ENCODE measurements around the gene PKN1. TPM values are rescaled to one million over a fixed set of nuclear protein-coding genes. Genes with fewer than 3 reads are reported as not detected.
"Not testable (repeated sequence)": the region's sequence is repeated elsewhere in the genome, so short reads cannot be mapped to it uniquely, and the experiment has no call there.

The PKN1 gene
- total RNA-seq, 1 donor from 2014 or later: 10.5 TPM

DNA sequence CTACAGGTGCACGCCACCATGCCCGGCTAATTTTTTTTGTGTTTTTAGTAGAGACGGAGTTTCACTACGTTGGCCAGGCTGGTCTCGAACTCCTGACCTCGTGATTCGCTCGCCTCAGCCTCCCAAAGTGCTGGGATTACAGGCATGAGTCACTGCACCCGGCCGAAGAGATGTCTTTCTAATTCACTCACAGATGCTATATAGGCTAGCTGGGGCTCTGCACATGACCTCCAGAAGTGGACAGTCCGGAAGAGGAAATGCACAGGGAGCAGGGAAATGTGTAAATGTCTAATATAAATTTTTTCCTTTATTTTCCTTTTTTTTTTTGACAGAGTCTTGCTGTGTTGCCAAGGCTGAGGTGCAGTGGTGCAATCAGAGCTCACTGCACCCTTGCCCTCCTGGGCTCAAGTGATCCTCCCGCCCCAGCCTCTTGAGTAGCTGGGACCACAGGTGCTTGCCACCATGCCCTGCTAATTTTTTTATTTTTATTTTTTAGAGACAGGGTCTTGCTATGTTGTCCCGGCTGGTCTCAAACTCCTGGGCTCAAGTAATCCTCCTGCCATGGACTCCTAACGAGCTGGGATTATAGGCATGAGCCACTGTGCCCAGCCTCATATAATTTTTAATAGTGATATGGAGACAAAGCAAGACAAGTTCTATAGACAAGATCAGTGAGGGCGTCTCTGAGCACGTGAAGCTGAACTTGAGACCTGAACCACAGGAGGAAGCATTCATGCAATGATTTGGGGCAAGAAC is 54.4 kb downstream of the PKN1 start:
- ATAC-seq: no peak

DNA sequence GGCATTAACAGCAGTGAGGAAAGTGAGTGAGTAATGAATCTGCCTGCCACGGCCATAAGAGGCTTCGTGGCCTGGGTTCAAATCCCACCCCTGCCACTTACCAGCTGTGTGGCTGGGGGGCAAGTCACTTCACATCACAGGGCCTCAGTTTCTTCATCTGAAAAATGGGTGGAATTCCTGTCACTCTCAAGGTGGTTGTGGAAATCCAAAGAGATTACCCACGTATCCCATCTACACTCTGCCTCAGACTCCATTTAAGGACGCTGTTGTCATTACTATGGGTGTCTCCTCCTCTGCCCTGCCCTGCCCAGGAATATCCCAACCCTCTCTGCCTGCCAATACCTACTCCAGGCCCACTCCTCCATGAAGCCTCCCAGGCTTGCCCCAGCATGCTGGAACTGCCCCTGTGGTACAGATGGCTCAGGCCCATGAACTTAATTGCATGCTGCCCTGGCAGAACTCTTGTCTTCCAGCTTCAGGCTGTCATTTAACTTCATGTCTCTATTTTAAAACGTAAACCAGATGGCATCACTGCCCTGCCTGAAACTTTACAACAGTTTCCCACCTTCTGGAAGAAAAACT is 59.7 kb downstream of the PKN1 start:
- ATAC-seq: no peak

DNA sequence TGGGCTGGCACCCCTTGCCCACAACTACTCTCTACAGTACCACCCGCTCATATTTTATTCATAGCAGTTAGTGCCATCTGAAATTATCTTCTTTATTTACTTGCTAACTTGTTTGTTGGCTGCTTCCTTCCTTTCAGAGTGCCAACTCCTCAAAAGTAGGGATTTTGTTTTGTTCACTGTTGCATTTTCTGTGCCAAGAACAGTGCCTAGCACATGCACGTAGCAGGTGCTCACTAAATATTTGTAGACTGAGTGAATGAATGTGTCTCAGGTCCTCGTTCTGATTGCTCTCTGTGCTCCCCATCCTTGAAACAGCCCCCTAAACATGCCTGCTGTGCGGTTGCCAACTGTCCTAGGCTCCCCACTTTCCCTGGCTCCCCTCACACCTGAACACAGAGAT is 61.3 kb downstream of the PKN1 start:
- ATAC-seq: no peak

DNA sequence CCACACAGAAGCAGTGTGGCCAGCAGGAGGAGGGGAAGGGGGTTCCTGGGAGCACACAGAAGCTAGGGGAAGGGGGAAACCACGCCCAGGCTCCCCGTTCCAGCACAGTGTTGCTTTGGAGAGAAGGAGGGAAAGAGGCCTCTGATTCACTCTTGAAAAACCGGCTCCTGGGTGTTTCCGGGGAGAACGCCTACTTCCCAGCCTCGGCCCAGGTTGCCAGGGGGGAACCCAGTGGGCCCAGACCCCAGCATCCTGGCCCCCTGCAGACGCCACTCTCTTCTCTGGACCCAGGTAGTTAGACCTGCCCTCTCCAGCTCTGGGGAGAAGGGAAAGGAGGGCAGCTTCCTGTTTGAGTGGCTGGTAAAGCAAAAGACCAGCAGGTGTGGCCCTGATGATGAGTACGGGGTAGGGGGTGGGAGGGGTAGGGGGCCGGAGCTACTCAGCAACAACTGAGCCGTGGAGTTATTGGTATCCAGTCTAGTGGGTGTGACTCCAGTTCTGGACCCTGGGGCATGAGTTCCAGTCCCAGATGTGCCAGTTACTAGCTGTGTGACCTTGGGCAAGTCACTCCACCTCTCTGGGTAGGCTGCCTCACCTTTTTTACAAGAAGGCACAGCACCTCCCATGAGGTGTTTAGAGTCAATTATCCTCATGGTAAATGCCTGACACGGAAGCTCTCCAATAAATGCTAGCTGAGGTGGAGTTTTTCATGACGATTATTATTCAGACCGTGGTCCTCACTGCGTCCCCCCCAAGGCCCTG is 62.0 kb downstream of the PKN1 start:
- peak; percentile 58 for ATAC-seq

DNA sequence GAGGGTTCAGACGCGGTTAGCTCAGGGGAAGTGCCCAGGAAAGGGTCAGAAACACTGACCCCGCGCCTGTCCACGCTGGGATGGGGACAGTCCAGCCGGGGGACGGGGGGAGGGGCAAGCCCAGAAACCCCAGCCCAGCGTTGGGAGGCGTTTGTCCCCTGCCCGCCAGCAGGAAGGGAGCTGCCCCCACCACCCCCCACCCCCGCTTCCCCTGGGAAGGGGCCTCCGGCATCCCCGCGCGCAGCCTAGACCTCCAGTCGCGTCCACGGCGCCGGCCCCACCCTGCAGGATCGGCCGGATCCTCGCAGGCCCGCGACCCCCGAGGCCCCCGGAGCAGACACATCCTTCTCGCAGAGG is 62.5 kb downstream of the PKN1 start:
- ATAC-seq: peak; percentile 4

DNA sequence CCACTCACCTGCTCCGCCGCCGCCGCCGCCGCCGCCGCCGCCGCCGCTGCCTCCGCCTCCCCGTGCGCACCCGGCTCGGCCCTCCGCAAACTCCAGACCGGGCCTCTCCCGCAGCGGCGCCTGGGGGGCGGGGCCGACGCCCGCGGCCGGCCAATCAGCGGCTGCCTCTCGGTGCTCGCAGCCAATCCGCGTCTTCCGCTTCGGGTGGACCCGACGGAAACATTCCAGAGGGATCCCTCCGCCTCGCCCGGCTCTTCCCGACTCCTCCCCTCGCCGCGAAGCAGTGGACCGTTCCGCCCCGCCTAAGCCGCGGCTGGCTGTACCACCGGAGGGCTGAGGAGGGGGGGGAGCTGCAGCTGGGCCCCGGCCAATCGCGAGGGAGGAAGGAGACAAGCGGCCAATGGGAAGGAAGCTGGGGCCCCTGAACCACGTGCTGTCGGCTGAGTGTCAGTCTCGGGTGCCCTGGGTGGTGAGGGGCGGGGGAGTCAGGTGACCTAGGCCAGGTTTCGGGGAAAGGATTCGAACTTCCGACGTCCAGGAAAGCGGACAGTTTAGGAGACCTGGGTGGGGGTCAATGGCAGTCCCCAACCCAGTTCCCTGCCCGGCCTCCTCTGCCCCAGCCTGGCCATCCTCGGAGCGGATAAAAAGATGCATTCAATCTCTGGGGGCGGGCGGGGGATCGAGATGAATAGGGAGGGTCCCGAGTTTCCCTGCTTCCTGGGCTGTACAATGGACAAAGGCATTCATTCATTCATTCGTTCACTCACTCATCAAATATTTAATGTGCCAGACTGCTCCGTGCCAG is 63.1 kb downstream of the PKN1 start, which contains the start of gene GIPC1:
Gene GIPC1, minus strand, starts transcription at position 99 of the 805 bp plus-strand sequence. CDS start 13,151 bp downstream, outside the sequence.
- ATAC-seq: peak; percentile 89

DNA sequence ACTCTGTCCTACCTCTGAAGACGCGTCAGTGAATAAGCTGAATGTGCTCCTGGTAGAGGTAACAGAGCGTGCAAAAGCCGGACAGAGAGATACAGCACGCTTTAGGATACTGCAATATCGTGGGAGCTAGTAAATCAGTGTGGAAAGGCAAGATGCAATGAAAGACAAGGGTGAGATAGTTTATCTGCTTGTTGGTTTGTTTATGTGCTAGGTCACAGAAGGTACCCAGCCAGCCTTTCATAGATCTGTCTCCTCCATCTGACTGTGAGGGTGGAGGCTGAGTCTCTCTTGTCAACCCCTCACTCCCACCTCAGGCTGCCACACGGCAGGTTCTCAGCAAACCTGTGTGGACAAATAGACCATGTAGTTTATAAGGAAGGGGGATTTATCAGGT is 63.7 kb downstream of the PKN1 start:
- ATAC-seq: peak; percentile 1

DNA sequence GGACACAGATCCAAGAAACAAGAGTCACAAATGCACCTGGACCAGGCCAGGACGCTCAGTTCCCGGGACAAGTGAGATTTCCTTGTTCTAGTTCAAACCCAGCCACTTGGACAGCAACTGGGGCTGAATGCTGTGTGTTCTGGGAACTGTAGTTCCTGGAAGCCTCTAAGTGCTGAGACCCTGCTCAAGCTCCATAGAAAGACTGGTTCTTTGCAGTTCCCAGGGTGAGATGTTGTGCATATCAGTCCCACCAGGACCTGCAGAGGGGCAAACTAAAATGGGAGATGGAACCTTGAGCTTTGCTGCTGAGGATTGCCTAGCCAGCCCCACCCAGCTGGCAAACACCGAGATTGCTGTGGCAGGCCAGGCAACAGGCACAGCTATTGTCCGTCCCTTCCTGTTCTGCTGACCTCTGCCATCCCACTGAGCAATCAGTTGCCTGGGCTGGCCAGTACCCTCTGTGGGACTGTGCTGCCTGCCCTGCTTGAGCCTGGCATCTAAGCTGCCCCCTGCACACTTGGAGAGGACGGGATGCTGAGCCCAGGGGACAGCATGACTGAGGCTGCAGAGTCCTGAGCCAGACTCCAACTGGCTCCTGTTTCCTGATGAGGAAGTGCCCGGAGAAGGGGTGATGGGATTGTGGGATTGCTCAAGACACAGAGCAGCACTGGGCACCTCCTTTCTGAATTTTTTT is 64.3 kb downstream of the PKN1 start:
- ATAC-seq: peak; percentile 0

DNA sequence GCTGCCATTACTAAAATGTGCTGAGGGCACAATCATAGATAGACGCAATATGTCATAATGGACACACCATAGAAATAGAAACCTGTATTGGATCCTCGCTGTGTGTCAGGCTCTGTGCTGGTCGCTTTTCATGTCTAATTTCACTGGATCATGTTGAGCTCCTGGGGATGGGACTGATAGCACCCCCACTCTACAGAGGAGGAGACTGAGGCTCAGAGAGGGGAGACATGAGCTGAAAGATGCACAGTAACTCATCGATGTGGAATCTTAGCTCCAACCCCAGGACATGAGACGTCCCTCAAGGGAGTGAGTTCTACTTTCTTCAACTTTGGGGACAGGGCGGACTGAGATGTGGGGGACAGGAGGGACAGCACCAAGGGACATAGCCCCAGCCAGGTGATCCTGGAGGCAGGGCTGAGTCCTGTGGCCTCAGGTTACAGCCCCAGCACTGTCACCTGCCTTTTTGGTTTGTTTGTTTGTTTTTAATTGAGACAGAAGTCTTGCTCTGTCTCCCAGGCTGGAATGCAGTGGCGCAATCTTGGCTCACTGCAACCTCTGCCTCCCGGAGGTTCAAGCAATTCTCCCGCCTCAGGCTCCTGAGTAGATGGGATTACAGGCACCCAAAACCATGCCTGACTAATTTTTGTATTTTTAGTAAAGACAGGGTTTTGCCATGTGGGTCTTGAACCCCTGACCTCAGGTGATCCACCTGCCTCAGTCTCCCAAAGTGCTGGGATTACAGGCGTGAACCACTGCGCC is 69.4 kb downstream of the PKN1 start:
- no peak for ATAC-seq

DNA sequence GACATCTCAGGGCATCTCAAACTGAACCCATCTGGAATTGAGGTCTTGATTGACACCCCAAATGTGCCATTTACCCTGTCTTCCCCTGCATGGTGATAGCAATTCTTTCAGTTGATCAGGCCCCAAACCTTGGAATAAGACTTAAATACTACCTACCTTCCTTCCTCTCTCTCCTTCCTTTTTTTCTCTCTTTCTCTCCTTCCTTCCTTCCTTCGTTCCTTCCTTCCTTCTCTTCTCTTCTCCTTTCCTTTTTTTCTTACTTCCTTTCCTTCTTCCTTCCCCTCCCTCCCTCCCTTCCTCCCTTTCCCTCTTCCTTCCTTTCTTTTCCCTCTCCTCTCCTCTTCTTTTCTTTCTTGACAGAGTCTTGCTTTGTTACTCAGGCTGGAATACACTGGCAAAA is 70.2 kb downstream of the PKN1 start:
- no peak for ATAC-seq

DNA sequence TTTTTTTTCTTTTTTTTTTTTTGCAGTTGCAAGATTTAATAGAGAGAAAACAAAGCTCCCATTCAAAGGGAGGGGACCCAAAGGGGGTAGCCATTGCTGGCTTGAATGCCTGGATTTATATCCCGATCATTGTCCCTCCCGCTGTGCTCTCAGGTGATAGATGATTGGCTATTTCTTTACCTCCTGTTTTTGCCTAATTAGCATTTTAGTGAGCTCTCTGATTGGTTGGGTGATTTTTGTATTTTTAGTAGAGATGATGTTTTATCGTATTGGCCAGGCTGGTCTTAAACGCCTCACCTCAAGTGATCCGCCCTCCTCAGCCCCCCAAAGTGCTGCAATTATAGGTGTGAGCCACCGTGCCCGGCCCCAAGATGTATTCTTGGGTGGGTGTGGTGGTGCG is 71.5 kb downstream of the PKN1 start:
- not testable (repeated sequence) for ATAC-seq

DNA sequence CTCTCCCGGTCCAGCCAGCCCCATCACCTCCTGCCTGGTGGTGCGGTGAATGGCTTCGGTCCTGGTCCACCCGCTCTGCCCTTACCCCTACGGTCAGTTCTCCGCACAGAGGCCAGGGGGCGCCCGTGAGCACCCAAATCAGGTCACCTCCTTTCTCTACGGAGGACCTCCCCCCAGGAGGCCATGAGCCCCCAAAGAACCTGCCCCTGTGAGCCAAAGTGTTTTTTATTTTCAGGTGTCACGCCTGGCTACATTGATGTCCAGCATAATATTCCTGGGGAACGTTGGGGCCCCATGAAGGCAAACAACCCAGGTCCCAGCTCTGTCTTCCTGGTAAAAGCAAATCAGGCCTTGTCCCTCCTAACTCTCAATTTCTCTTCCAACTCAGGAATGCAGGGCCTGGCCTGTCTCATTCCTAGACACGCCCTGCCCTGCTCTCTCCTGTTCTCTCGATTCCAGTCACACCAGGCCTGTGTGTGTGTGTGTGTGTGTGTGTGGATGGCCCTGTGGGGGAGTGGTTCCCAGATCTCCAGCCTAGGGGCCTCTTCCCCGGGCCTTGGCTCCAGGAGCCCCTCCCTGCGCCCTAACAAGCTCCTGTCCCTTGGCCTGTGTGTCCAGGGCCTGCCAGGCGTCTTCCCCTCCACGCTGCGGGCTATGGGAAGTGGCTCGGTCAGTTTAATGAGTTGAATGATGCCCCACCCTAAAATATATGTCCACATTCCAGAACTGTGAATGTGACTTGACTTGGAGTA is 72.6 kb downstream of the PKN1 start:
- ATAC-seq: peak; percentile 71

DNA sequence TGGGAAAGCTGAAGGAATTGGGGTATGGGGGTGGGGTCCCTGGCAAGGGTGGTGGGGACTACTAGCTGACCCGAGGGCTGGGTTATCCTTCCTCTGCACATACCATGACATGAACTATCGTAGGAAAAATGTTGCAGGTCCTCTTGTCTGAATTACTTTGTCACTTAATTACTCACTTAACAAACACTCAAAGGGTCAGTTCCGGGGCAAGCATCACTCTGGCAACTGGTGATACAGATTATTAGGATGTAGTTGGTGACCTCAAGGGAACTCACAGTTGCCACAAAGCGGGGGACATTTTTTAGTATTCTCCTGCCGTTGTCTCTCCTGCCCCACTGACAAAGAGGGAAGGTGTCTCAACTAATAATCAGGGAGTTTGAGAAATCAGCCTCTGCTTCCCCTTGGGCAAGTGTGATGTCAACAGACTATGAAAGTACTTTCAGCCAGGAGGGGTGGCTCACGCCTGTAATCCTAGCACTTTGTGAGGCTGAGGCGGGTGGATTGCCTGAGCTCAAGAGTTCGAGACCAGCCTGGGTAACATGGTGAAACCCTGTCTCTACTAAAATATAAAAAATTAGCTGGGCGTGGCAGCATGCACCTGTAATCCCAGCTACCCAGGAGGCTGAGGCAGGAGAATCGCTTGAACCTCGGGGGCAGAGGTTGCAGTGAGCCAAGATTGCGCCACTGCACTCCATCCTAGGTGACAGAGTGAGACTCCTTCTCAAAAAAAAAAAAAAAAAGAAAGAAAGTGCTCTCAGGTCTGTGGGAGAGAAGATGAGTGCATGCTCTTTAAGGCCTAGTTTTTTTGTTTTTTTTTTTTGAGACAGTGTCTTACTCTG is 74.8 kb downstream of the PKN1 start:
- peak; percentile 27 for ATAC-seq

DNA sequence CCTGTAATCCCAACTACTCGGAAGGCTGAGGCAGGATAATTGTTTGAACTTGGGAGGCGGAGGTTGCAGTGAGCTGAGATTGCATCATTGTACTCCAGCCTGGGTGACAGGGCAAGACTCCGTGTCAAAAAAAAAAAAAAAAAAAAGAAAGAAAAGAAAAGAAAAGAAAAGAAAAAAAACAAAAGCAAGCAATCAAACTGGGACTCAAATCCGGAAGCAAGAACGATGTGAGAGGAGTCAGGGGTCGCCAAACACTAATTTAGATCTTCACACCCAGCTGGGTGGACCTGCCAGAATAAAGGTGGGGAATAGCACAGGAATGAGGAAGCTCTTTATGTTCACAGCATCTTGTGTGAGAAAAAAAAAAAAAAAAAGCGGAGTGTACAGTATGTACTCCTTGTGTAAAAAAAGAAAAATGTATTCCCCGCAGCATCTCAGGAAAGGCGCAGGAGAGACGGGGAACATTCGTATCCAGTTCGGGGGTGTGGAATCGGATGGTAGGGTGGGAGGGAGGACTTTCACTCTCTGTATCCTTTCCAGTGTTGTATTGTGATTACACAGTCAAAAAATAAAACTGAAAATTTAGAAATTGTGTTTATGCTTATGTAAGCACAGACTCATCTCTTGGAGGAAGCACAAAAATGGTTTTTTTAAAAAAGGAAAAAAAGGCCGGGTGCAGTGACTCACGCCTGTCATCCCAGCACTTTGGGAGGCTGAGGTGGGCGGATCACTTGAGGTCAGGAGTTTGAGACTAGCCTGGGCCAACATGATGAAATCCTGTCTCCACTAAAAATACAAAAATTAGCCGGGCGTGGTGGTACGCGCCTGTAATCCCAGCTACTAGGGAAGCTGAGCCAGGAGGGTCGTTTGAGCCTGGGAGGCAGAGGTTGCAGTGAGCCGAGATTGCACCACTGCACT is 77.5 kb downstream of the PKN1 start:
- peak; percentile 28 for ATAC-seq

DNA sequence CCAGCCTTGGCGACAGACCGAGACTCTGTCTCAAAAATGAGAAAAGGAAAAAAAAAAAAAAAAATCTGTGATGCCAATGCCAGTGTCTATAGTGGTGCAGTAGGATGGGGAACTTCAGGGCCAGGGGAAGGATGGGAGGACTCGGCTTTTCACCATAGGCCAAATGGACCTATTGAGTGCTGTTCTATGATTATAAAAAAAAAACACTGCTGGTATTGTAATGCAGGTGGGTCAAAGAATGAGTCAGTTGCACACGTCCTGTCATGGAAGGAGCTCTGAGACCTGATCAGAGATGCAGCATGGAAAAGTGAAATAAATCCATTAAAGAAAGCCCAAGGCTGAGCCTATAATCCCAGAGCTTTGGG is 78.1 kb downstream of the PKN1 start:
- peak; percentile 24 for ATAC-seq

DNA sequence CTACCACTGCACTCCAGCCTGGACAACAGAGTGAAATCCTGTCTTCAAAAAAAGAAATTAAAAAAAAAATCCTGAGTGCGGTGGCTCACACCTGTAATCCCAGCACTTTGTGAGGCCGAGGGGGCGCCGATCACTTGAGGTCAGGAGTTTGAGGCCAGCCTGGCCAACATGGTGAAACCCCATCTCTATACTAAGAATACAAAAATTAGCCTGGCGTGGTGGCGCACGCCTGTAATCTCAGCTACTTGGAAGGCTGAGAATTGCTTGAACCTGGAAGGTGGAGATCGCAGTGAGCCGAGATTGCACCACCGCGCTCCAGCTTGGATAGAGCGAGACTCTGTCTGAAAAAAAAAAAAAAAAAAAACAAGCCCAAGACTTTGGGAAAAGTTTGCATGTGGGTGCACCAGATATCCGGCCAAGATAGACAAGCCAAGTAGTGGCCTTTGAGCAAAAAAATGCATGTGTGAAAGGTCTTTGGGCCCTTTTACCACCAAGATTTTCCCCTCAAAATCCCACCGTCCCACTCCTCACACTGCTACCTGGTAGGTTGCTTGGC is 79.4 kb downstream of the PKN1 start:
- no peak for ATAC-seq

DNA sequence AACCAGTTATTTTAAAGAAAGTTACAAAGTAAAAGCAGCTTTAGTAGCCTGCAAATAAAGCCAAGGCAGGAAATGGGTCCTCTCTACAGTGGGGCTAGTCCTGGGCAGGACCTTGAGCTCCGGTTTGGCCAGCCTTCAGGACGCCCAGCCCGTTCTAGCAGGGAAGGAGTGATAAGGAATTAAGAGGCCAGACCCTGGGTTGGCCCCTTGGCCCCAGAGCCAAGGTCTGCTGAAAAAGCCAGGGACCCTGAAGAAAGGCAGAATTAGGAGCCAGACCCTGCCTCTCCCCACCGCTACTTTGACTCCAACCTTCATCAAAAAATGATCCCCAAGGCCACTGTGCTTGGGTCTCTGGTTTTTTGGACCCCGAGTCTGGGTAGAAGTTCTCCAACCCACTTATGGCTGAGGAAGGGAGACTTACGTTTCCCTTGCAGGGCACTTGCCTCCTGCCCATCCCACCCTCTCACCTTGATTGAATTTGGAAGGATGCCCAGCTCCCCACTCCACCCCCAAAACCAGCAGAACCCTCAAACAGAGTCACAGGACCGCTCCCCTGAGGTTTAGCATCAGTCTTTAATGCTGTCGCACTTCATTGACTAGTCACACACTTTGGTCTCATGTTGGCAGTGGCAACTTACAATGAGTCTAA is 81.2 kb downstream of the PKN1 start:
- no peak for ATAC-seq

Measured in esophagus mucosa (tissue), 1 donor.